Bone marrow (tissue), 2 donors: Measurements from ENCODE around the gene VWA8.

ENCODE experiments used
- DNase-seq, 2 donors: peaks; one replicate each; lab custom pipeline; 2025; lab: John Stamatoyannopoulos, UW

The VWA8 gene

GRCh38 chr13:41740479-41740878 lies 220.4 kb downstream of the VWA8 start:
- no peak for DNase-seq

GRCh38 chr13:41722684-41723535 lies 238.0 kb downstream of the VWA8 start:
- DNase-seq = no peak

- no peak for DNase-seq
Observed at GRCh38 chr13:41720839-41721561, 239.9 kb downstream of the VWA8 start.

- DNase-seq = no peak
Observed at GRCh38 chr13:41716236-41716635, 244.7 kb downstream of the VWA8 start.

- no peak for DNase-seq
Observed at GRCh38 chr13:41713405-41713804, 247.5 kb downstream of the VWA8 start.

- no peak for DNase-seq
Observed at GRCh38 chr13:41710771-41711170, 250.1 kb downstream of the VWA8 start.

- peak in 1 of 2 donors; percentile 50 for DNase-seq
Observed at GRCh38 chr13:41709511-41709910, 251.4 kb downstream of the VWA8 start.

GRCh38 chr13:41708713-41709112 lies 252.2 kb downstream of the VWA8 start:
- DNase-seq = peak in 1 of 2 donors; percentile 55

- no peak for DNase-seq
Observed at GRCh38 chr13:41707194-41707821, 253.6 kb downstream of the VWA8 start.

GRCh38 chr13:41706152-41706551 lies 254.8 kb downstream of the VWA8 start:
- DNase-seq = no peak

- no peak for DNase-seq
Observed at GRCh38 chr13:41702540-41702939, 258.4 kb downstream of the VWA8 start.

- no peak for DNase-seq
Observed at GRCh38 chr13:41701676-41702075, 259.2 kb downstream of the VWA8 start.

GRCh38 chr13:41700790-41701310 lies 260.1 kb downstream of the VWA8 start:
- DNase-seq = peak in 1 of 2 donors; percentile 82

GRCh38 chr13:41699759-41700158 lies 261.1 kb downstream of the VWA8 start:
- DNase-seq = no peak

GRCh38 chr13:41697578-41697977 lies 263.3 kb downstream of the VWA8 start:
- no peak for DNase-seq

- DNase-seq = peak in 1 of 2 donors; percentile 18
Observed at GRCh38 chr13:41696163-41697003, 264.5 kb downstream of the VWA8 start.

- DNase-seq = peak in 1 of 2 donors; percentile 92
Observed at GRCh38 chr13:41694545-41695301, 266.2 kb downstream of the VWA8 start.

GRCh38 chr13:41693434-41693833 lies 267.5 kb downstream of the VWA8 start:
- DNase-seq = no peak

- no peak for DNase-seq
Observed at GRCh38 chr13:41691274-41691673, 269.6 kb downstream of the VWA8 start.

GRCh38 chr13:41682766-41683165 lies 278.1 kb downstream of the VWA8 start:
- no peak for DNase-seq

GRCh38 chr13:41682001-41682400 lies 278.9 kb downstream of the VWA8 start:
- no peak for DNase-seq
